NCI-H2227 (cell line): ENCODE measurements around the gene MYO1D.
A peak's percentile ranks its signal among the peaks of the same experiment; 100 is the strongest.
"Not testable (repeated sequence)": the region's sequence is repeated elsewhere in the genome, so short reads cannot be mapped to it uniquely, and the experiment has no call there.

Source experiments
- DNase-seq: peaks from one replicate; lab custom pipeline; 2025; ENCODE audit not compliant: unreplicated experiment; lab: John Stamatoyannopoulos, UW

Gene MYO1D

GRCh38 chr17:32551186-32551955, 325.6 kb downstream of the MYO1D start:
- peak; percentile 8 for DNase-seq

DNA sequence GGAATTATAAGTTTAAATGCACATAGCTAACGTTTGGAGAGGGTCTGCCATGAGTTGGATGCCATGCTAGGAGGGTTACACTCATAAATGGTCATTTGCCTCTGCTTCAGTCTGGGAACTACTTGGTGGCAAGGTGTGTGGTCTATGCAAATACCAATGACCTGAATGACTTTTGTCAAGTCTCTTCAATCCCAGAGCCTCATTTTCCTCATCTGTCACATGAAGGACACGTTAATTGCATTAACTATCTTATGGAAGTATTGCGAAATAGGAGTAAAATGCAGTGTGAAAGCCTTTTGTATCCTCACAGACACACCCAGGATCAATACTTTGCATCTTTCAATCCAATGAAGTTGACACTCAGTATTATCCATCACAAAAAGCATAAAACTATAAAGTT, 327.4 kb downstream of the MYO1D start:
- DNase-seq: no peak

DNA sequence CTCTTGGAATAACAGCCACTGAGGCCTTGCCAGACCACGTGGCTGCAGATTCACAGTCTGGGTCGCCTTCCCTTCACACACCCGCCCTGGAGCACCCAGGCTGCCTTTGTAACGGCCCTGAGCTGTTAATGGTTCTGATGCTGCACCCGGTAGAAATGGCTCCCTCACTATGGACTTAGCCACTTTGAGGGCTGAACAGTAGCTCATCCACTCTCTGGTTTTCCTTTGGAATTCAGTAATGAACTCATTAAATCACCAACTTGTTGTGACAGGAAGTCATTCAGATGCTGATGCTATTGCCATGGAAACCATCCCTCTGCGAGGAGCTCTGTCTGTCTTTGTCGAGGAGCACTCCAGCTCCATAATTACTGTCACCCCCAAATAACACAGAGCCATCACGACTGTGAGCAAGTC, 330.9 kb downstream of the MYO1D start:
- DNase-seq: peak; percentile 75

DNA sequence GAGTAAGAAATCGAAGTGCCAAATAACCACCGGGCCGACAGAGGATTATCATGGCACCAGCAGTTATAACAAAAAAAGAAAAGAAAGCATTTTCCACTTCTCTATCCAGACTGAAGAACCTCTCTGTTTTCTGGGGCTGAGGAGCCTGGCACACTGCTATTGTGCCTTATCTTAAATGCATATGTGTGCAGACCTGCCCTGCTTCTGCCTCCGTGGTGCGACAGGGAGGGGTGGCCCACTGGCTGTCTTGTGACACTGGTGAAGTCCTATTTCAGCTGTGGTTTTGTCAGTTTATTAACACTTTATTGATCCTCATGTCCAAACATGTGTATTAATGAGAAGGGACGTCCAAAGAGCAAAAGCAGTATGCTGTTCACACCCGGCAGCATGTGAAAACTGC, 334.7 kb downstream of the MYO1D start:
- DNase-seq: no peak

DNA sequence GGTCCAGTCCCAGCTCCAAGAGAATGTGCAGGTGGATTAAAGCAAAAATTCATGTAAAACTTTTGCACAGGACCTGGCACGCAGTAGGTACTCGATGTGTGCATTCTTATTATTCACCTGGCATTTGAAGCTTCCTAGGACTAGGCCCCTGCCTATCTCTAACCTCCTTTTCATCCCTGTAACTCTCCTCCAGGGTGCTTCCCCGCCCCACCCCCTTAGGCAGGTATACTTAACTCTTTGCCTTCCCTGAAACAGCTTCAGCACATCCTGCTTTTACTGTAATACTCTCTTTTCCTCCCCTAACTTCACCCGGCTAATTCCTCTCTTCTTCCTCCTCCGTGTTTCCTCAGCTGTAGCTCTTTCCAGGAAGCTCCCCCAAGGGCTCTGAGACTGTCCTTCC, 335.3 kb downstream of the MYO1D start:
- no peak for DNase-seq

DNA sequence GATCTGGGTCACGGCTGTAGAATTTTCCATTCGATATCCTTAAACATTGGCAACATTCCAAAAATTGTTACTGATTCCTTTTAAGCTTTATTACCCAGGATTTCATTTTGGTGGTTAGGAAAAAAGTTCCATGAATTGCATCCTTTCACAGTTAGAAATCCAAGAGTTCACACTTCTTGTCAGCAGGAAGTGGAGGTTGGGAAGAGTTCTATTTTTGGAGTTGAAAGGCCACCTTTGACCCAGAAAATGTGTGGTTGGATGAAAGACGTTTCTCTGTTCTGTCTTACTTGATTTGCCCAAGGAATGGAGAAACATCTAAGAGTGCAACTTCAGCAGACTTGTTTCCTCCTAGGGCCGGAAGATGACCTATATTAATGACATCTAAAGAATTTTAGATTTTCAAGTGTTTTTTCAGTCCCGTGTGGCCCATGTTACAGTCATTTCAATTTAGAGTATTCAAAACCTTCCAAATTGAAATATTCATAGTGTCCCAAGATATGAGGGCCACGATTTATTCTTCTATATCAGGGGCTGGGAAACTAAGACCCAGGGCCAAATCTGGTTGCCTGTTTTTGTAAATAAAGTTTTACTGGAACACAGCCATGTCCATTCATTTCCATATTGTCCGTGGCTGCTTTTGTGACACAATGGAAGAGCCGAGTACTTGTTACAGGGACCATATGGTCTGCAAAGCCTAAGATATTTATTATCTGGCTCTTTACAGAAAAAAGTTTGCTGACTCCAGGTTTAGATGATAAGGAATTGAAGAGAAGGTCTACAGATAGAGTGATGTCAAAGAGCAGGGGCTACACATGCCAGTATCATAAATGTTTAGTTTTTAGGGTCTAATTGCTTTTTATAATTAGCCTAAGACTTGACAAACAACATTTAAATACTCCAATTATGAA, 339.9 kb downstream of the MYO1D start:
- no peak for DNase-seq

GRCh38 chr17:32533296-32533695, 343.6 kb downstream of the MYO1D start:
- DNase-seq: no peak

DNA sequence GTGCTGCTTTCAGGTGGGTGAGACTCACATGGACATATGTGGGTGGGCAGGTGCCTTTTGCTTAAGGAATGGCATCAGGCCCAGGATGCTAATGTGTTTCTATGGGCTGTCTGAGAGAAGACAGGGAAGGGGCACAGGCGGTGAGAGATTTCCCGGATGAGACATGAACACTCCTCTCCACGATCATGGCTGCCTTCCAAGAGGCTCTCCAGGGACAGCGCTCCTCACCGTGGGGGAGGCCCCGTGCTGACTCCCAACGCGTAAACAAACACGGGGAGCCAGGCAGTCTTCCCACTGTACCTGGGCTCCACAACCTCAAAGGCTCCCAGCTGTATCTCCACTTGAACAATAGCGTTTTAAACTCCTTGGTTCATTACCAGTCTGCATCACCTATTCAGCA, 347.3 kb downstream of the MYO1D start:
- no peak for DNase-seq

DNA sequence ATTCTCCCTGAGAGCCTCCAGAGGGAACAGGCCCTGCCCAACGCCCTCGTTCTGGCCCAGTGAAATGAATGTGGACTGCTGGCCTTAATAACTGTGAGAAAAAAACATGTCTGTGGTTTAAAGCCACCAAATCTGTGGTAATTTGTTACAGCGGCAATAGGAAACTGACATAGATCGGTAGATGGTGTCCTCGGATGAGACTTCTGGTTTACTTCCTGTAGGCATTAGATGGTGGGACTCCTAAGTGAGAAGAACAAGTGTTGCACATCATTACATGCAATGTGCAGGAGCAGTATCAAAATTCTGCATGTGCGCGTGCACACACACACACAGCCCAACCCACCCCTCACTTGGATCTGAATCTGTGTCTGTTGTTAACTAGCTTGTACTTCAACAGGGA, 348.1 kb downstream of the MYO1D start:
- DNase-seq: no peak

DNA sequence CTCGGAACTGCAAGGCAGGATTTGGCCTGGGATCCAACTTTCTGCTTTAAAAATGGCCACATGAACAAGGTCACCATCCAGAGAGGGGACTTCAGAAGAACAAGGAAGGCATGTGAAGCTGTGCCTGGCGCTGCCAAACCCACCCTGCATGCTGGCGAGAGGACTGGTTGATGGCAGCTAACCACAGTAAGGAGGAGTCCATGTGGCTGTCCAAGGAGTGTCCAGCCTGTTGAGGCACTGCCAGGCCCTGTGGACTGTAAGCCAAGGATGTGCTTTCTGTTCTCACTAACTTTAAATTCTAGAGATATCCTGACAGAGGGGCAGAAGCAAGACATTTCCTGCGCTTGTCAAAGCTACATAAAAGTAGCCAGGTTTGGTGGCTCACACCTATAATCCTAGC, 349.8 kb downstream of the MYO1D start:
- DNase-seq: no peak

GRCh38 chr17:32525122-32525521, 351.8 kb downstream of the MYO1D start:
- no peak for DNase-seq

DNA sequence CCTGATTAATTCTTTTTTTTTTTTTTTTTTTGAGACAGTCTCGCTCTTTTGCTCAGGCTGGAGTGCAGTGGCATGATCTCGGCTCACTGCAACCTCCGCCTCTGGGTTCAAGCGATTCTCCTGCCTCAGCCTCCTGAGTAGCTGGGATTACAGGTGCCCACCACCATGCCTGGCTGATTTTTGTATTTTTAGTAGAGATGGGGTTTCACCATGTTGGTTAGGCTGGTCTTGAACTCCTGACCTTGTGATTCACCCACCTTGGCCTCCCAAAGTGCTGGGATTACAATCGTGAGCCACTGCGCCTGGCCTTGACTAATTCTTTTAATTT, 352.4 kb downstream of the MYO1D start:
- not testable (repeated sequence) for DNase-seq

DNA sequence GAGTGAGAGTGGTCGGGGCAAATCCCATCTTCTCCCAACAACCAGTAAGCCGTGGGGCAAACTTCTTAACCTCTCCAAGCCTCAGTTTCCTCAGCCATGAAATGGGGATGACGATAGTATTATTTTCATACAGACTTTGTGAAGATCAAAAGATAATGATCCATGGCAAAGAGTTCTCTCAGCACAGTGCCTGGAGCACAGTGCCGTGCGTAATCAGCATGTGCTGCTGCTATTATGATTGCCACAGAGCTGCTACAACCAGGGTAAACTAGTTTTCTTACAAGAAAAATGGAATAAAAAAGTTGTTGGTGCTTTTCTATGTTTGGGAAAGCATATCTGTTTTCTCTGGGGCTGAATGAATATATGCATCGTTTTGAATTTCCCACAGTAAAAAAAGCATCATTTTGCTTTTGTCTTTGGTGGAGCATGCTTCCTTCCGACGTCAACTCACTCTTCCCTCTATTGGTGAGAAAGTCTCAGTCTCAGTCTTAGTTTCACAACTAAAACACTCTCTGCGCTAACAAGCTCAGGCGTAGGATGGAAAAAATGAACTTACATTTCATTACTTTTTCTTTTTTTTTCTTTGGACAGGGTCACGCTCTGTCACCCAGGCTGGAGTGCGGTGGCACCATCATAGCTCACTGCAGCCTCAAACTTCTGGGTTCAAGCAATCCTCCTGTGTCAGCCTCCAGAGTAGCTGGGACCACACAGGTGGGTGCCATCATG, 352.9 kb downstream of the MYO1D start:
- no peak for DNase-seq

- no peak for DNase-seq
These were observed 353.8 kb downstream of the MYO1D start for GRCh38 chr17:32523017-32523680.

- peak; percentile 11 for DNase-seq
These were observed 356.1 kb downstream of the MYO1D start for GRCh38 chr17:32520737-32521404.

- peak; percentile 80 for DNase-seq
These were observed 356.7 kb downstream of the MYO1D start for GRCh38 chr17:32520104-32520701.

- peak; percentile 94 for DNase-seq
These were observed 357.5 kb downstream of the MYO1D start for GRCh38 chr17:32519228-32520103.

DNA sequence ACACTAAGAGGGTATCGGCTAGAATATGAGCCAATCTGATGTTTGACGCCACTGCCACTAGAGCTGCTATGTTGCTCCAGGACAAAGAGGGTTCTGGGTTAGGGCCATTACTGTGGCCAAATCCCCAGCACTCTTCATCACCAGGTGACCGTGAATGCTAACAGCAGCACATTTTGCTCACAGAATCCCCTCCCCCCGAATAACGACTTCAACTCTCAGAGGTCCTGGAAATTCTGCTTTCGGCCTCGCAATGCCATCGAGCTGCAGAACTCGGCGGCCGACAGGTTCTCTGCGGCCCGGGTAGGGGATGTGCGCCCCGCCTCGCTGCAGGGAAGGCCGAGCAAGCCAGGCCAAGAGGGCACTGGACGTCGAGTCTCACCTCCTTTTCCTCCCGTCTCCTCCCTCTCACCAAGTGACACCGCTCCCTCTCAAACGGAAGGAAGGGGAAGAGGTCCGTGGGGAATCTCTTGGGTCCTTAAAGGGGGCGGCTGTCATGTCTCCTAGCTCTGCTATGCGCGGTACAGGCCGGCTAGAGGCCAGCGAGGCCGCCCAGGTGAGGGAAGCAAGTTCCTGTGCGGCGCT, 358.2 kb downstream of the MYO1D start:
- DNase-seq: peak; percentile 42

- no peak for DNase-seq
These were observed 358.9 kb downstream of the MYO1D start for GRCh38 chr17:32517982-32518381.
